ENCODE data around the gene GRIA2.
"Not testable (repeated sequence)": the region's sequence is repeated elsewhere in the genome, so short reads cannot be mapped to it uniquely, and the experiment has no call there.

The GRIA2 gene

DNA sequence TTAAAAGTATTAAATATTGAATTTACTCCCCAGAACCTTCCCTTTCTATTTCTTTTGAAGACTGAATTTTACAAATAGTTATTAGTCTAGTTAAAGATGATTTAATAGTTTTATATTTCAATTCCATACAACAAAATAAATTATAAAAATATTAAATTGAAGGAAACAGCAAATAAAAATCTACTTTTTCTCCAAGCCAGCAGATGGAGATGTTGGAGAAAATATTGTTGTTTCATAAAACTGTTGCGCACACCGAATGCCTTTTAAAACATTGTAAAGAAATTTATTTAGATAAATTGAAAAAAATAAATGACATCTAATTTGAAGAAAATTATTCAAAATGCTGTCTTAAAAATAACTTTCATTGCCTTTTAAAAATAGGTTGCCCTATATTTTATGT is 5.5 kb downstream of the GRIA2 start:
- peaks cover 2% of the 10 kb centered on the region for H3K9me3 Mint-ChIP-seq
- CTCF ChIA-PET = no interaction called here
- no peak overlapping the region for H3K4me3 Mint-ChIP-seq
- H3K36me3 Mint-ChIP-seq = no peaks in the 10 kb centered on the region
- DNase-seq = no peak
- H3K27me3 Mint-ChIP-seq = peaks cover 18% of the 10 kb centered on the region
- no peak overlapping the region for H3K27ac Mint-ChIP-seq
- no peaks in the 10 kb centered on the region for H3K4me1 Mint-ChIP-seq

DNA sequence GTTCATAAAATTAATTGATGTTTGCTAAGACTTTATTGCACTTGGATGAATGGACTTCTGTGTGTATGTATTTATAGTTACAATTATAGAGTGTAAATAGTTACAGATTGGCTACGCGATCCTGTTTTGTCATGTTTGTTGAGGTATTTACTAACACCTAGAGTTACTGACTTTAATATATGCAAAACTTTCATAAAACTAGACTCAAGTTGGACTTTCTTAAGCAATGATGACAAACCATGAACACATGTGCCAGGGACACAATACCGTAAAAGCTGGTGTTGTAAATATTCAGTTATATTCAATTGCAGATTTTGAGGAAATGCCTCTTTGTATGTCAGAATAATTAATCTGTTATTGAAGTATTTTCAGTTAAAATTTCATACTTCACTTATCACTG is 6.1 kb downstream of the GRIA2 start:
- peaks cover 2% of the 10 kb centered on the region for H3K9me3 Mint-ChIP-seq
- CTCF ChIA-PET = no interaction called here
- no peak overlapping the region for H3K27ac Mint-ChIP-seq
- no peaks in the 10 kb centered on the region for H3K36me3 Mint-ChIP-seq
- H3K4me1 Mint-ChIP-seq = no peaks in the 10 kb centered on the region
- no peak overlapping the region for H3K4me3 Mint-ChIP-seq
- H3K27me3 Mint-ChIP-seq = peaks cover 13% of the 10 kb centered on the region
- no peak for DNase-seq

DNA sequence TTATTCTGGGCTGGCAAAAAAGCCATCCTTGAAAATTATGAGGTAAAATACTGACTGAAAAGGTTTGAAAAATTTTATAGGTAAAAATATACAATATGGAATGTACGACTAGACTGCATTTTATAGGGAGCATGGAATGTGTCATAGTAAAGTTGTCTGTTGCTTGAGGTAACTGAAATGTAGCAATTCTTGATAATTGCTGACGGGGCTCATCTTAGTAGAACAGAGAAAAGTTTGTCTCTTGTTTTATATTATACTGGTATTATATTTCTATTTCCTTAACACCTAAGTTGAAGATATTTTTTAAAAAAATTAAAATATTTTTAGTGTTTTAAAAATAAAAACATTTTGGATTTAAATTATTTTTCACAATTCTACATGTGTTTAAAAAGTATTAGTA is 11.0 kb downstream of the GRIA2 start:
- H3K4me3 Mint-ChIP-seq = no peak overlapping the region
- CTCF ChIA-PET = no interaction called here

DNA sequence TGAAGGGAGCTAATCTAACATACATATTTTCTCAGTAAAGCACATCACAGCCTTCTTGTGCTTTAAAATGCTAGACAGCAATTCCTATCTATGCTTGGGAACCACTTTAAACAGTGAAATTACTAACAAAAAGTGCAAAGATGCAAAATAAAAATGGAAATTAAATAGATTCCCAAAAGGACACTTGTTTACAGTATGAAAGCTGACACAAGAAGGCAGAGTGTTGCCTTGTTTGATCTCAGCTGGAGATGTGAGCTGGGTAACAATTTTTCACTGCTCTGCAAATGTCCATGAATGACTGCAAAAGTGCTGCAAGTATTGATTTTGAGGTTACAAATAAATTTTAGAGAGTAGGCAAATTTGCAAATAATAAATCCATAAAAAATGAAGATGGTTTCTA is 22.3 kb downstream of the GRIA2 start:
- DNase-seq = no peak
- CTCF ChIA-PET = no interaction called here
- H3K4me3 Mint-ChIP-seq = no peak overlapping the region
- no peaks in the 10 kb centered on the region for H3K36me3 Mint-ChIP-seq
- H3K4me1 Mint-ChIP-seq = no peaks in the 10 kb centered on the region
- H3K27ac Mint-ChIP-seq = no peak overlapping the region
- no peaks in the 10 kb centered on the region for H3K9me3 Mint-ChIP-seq
- no peaks in the 10 kb centered on the region for H3K27me3 Mint-ChIP-seq

More for the DNA sequence above, 11.0 kb downstream of the GRIA2 start:
- DNase-seq = no peak
- H3K27me3 Mint-ChIP-seq = no peaks in the 10 kb centered on the region
- no peaks in the 10 kb centered on the region for H3K4me1 Mint-ChIP-seq
- no peak overlapping the region for H3K27ac Mint-ChIP-seq
- H3K9me3 Mint-ChIP-seq = no peaks in the 10 kb centered on the region
- H3K36me3 Mint-ChIP-seq = no peaks in the 10 kb centered on the region

DNA sequence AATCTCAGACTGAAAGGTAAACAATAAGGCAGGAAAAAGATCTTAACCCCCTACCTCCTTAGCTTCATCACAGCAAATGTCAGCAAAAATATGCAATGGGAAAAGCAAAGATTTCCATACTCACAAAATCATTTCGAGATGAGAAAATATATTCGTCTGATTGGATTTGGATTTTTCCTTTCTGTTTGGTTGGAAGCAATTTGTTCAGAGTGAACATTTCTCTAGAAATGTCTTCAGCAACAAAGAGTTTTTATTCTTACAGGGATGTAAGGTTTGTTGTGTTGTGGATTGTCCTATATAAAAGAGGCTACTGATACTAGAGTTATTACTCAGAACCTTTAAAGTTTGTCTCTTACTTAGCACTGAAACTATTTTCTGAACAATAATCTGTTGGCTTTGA is 23.8 kb downstream of the GRIA2 start:
- H3K36me3 Mint-ChIP-seq = no peaks in the 10 kb centered on the region
- DNase-seq = no peak
- no peaks in the 10 kb centered on the region for H3K9me3 Mint-ChIP-seq
- no peak overlapping the region for H3K4me3 Mint-ChIP-seq
- H3K27ac Mint-ChIP-seq = no peak overlapping the region
- CTCF ChIA-PET = no interaction called here
- no peaks in the 10 kb centered on the region for H3K4me1 Mint-ChIP-seq
- no peaks in the 10 kb centered on the region for H3K27me3 Mint-ChIP-seq

DNA sequence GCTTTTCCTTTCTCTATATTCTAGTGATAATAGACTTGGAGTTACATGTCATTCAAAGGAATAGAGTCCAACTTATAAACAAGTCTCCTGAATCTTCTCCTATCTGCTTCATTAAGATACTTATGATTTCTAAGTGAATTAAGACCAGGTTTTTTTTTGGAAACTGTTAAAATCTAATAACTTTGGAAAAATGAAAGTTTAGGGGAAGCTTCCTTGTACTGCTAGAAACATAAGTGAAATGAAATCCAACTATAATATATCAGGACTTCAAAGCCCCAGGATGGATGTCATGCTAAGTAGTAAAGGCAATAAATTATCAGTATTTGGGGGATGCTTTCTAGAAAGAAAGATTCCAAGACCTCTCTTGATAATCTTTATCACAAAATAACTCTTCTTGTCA is 24.8 kb downstream of the GRIA2 start:
- no peaks in the 10 kb centered on the region for H3K36me3 Mint-ChIP-seq
- DNase-seq = no peak
- CTCF ChIA-PET = no interaction called here
- H3K4me3 Mint-ChIP-seq = no peak overlapping the region
- H3K4me1 Mint-ChIP-seq = no peaks in the 10 kb centered on the region
- H3K27me3 Mint-ChIP-seq = no peaks in the 10 kb centered on the region
- H3K9me3 Mint-ChIP-seq = no peaks in the 10 kb centered on the region
- no peak overlapping the region for H3K27ac Mint-ChIP-seq

DNA sequence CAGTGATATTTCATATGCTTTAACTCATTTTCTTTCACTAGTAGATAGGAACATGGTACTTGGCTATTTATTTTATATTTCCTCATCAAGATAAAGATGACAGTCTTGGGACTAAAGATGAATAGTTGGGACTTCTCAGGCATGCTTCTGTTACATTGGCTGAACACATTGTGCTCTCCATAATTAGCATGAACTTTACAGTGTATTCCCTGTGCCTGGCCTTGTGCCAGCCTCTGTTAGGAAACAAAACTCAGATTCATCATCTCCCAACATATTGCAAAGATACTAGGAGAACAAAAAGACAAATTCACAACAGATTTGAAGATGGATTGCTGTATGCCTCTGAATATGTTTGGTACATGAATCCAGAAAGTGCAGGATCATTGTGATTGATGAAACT is 26.4 kb downstream of the GRIA2 start:
- no peaks in the 10 kb centered on the region for H3K27me3 Mint-ChIP-seq
- H3K36me3 Mint-ChIP-seq = no peaks in the 10 kb centered on the region
- no peak overlapping the region for H3K27ac Mint-ChIP-seq
- H3K9me3 Mint-ChIP-seq = no peaks in the 10 kb centered on the region
- no peak overlapping the region for H3K4me3 Mint-ChIP-seq
- no peak for DNase-seq
- CTCF ChIA-PET = no interaction called here
- no peaks in the 10 kb centered on the region for H3K4me1 Mint-ChIP-seq

DNA sequence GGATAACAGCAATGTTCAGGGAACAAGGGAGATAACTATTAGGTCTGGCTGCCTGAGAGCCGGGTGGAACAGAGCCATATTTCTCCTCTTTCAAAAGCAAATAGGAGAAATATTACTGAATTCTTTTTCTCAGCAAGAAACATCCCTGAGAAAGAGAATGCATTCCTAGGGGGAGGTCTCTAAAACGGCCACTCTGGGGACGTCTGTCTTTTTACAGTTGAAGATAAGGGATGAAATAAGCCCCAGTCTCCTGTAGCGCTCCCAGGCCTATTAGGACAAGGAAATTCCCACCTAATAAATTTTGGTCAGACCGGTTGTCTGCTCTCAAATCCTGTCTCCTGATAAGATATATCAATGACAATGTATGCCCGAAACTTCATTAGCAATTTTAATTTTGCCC is 37.6 kb downstream of the GRIA2 start:
- not testable (repeated sequence) for H3K27me3 Mint-ChIP-seq

DNA sequence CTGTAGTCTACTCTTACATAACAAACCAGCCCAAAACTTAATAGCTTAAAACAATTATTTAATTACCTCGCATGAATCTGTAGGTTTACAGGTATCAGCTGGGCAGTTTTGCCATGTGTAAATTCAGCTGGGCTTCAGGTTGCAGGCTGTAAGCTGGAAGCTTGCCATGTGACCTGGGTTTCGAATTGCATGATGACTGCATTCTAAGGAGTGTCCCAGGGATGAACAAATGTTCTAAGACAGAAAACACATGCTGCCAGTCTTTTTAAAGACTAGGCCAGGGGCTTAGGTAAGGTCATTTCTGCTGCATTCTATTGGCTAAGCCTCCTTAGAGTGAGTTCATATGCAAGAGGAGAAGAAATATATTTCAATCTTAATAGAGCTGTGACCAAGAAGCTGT is 44.8 kb downstream of the GRIA2 start:
- Mint-ChIP-seq H3K9me3 (peaks cover 2% of the 10 kb centered on the region), H3K36me3 (no peaks in the 10 kb centered on the region), H3K4me3 (no peak overlapping the region), H3K27ac (no peak overlapping the region), H3K4me1 (no peaks in the 10 kb centered on the region), H3K27me3 (no peaks in the 10 kb centered on the region)
- DNase-seq = no peak
- CTCF ChIA-PET = no interaction called here

More for the DNA sequence above, 37.6 kb downstream of the GRIA2 start:
- H3K4me3 Mint-ChIP-seq, H3K36me3 Mint-ChIP-seq, DNase-seq, H3K9me3 Mint-ChIP-seq, CTCF ChIA-PET, H3K27ac Mint-ChIP-seq, H3K4me1 Mint-ChIP-seq: not testable (repeated sequence)

DNA sequence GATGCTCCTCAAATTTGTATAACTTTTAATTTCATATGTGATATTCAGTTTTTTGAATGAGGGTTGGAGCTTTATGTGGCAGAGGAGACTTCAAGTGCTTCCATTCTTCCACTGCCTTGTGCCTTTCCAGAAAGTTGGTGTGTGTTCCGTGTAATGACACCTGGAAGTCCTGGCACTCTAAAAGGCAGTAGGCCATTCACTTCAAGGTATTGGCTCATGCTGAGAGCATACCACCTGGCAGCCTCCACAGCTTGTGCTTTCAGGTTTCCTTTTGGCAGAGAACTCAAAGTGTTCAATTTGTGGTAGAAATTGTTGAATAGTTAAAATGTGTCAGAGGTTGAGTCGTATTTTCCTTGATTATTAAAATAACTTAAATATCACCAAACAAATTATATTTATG is 49.6 kb downstream of the GRIA2 start:
- H3K9me3 Mint-ChIP-seq = peaks cover 4% of the 10 kb centered on the region
- no peak overlapping the region for H3K27ac Mint-ChIP-seq
- CTCF ChIA-PET = no interaction called here
- no peak for DNase-seq
- no peak overlapping the region for H3K4me3 Mint-ChIP-seq
- no peaks in the 10 kb centered on the region for H3K27me3 Mint-ChIP-seq
- no peaks in the 10 kb centered on the region for H3K36me3 Mint-ChIP-seq
- H3K4me1 Mint-ChIP-seq = no peaks in the 10 kb centered on the region

DNA sequence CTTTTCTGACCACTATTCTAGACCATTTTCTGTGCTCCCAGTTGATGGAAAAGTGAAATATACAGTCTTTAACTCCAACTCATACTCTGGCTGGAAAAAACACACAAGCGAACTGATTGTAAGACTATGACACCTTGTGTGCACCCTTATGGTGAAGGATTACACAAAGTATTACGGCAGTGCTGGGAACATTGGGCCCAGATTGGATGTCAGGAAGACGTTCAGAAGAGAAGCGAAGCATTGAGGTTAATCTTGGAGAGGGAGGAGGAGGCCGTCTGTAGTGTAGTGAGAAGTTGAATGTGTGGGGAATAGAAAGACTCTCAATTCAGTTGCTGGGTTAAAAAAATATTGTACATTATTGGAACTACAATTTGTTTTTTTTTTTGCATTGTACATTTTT is 50.0 kb downstream of the GRIA2 start:
- DNase-seq = no peak
- Mint-ChIP-seq H3K27me3 (no peaks in the 10 kb centered on the region), H3K27ac (no peak overlapping the region), H3K4me1 (no peaks in the 10 kb centered on the region), H3K36me3 (no peaks in the 10 kb centered on the region), H3K9me3 (peaks cover 4% of the 10 kb centered on the region), H3K4me3 (no peak overlapping the region)
- CTCF ChIA-PET = no interaction called here

DNA sequence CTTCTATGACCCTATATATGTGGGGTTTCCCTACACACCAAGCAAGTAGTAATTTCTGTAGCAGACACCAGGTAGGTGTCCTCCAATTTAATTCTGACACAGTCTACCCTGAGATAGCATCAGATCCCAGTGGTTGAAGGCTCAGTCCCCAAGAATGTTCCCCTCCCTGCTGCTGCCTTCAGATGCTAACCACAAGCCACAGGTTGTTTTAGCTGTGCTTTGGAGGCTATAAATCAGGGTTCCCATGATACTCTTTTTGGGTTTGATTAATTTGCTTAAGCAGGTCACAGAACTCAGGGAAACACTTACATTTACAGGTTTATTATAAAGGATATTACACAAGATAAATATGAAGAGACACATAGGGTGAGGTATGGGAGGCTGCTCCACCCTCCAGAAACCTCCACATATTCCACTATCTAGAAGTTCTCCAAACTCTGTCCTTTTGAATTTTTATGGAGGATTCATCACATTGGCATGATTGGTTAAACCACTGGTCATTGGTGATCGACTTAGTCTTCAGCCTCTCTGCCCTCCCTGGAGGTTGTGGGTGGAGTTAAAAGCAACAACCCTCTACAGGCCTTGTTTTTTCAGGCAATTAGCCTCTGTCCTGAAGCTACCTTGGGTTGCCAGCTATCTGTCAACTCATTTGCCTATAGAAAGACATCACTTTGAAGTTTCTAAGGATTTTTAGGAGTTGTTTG is 50.8 kb downstream of the GRIA2 start:
- Mint-ChIP-seq H3K4me3 (no peak overlapping the region), H3K27ac (no peak overlapping the region), H3K4me1 (no peaks in the 10 kb centered on the region), H3K27me3 (no peaks in the 10 kb centered on the region), H3K9me3 (peaks cover 4% of the 10 kb centered on the region), H3K36me3 (no peaks in the 10 kb centered on the region)
- no peak for DNase-seq
- CTCF ChIA-PET = no interaction called here

DNA sequence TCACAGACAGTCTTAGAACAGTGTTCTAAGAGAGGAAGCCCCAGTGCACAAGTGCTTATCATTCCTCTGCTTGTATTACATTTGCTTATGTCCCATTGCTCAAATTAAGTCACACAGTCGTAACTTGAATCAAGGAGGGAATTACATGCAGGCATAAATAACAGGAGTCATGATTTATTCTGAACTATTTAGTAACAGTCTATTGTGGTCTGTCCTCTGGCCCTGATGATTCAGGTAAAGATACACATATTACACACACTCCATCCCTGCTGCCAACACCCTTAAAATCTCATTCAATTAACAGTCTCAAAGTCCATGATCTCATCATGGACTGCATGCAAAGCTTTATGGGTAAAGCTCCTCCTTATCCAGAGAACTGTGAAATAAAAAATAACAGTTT is 60.1 kb downstream of the GRIA2 start:
- CTCF ChIA-PET = no interaction called here

DNA sequence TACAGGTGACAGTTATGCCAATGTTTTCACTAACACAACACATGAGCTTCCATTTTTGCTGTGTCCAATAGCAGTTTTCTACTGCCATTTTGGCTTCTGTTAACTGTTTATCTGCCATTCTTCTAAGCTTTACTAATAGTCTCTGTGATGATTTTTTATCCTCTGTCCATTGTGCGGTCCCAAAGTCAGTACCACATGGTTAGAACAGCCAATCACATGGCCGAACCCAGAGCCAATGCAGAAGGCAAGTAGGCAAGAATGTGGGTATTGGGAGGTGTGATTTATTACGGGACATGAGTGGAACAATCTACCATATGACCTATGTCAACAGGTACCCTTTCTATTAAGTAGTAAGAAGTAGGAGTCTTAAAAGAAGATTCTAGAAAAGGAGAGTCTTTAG is 61.5 kb downstream of the GRIA2 start:
- H3K27me3 Mint-ChIP-seq = no peaks in the 10 kb centered on the region
- H3K4me1 Mint-ChIP-seq = no peaks in the 10 kb centered on the region
- H3K36me3 Mint-ChIP-seq = no peaks in the 10 kb centered on the region
- no peaks in the 10 kb centered on the region for H3K9me3 Mint-ChIP-seq
- no peak overlapping the region for H3K4me3 Mint-ChIP-seq
- no peak for DNase-seq
- no peak overlapping the region for H3K27ac Mint-ChIP-seq
- CTCF ChIA-PET = no interaction called here

More for the DNA sequence above, 60.1 kb downstream of the GRIA2 start:
- H3K27me3 Mint-ChIP-seq = no peaks in the 10 kb centered on the region
- no peak overlapping the region for H3K27ac Mint-ChIP-seq
- no peaks in the 10 kb centered on the region for H3K36me3 Mint-ChIP-seq
- no peaks in the 10 kb centered on the region for H3K9me3 Mint-ChIP-seq
- H3K4me1 Mint-ChIP-seq = no peaks in the 10 kb centered on the region
- no peak overlapping the region for H3K4me3 Mint-ChIP-seq
- no peak for DNase-seq

DNA sequence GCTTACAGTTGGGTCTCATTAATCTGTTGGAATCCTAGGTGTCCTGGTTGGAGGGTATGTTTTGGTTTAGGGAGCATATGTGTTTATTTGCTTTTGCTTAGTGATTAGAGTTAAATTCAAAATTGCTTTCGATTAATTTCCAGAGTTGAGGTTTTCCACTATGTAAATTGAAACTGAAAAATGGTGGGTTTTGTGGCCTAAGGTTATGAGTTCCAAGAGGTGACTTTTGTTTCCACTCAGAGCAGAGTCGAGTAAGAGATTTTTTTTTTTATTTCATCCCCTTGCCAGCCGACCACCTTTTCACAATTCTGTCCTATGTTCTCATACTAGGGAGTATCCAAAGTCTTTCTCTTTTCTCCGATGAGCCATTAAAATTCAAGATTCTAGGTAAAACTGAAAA is 66.9 kb downstream of the GRIA2 start:
- Mint-ChIP-seq H3K27ac (no peak overlapping the region), H3K9me3 (no peaks in the 10 kb centered on the region), H3K36me3 (no peaks in the 10 kb centered on the region), H3K27me3 (no peaks in the 10 kb centered on the region), H3K4me1 (no peaks in the 10 kb centered on the region), H3K4me3 (no peak overlapping the region)
- no peak for DNase-seq
- CTCF ChIA-PET = no interaction called here

DNA sequence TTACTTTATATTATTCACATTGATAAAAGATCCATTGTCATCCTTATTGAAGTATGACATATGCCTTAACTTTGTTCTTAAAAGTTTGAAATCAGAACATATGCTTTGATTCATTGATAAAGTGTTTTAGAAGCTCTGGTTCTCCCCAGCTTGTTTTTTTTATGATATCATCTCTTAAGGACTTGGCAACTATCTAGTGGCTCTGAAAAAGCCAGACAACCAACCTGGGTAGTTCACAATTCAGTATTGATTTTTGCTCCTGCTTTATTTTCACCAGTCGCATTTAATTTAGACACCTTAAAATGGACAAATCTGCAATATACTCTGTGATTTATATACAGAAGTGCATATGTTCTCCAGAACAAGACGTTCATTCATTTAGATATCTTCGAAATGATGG is 70.1 kb downstream of the GRIA2 start:
- CTCF ChIA-PET = no interaction called here
- H3K36me3 Mint-ChIP-seq = no peaks in the 10 kb centered on the region
- no peaks in the 10 kb centered on the region for H3K4me1 Mint-ChIP-seq
- no peak for DNase-seq
- H3K4me3 Mint-ChIP-seq = no peak overlapping the region
- no peaks in the 10 kb centered on the region for H3K9me3 Mint-ChIP-seq
- no peaks in the 10 kb centered on the region for H3K27me3 Mint-ChIP-seq
- H3K27ac Mint-ChIP-seq = no peak overlapping the region
